Neural cell (in vitro differentiated cells): ENCODE data around the gene KIAA1958. TPM values are rescaled to one million over a fixed set of nuclear protein-coding genes. Genes with fewer than 3 reads are reported as not detected.

Experiments used
- H2AFZ ChIP-seq: fragments of 200-600, 300-800 bp; sonication (generic), shearing (Covaris generic); 2 replicates; pipeline ENCODE4 v1.6.0; 2014; ENCODE audit warnings: low read depth, mild to moderate bottlenecking, antibody characterized with exemption, low read length, moderate library complexity
- H3F3A ChIP-seq: fragments of 200-600 bp; shearing (Covaris generic); 2 replicates; pipeline ENCODE4 v1.6.1; 2016; ENCODE audit warnings: mild to moderate bottlenecking, moderate library complexity, mixed read lengths, antibody characterized with exemption, low read length; ENCODE audit not compliant: insufficient read depth, poor library complexity, severe bottlenecking
- H3K27ac ChIP-seq: fragments of 200-600, 300-800 bp; sonication (generic), shearing (Covaris generic); 2 replicates; pipeline ENCODE4 v1.5.1; 2014; ENCODE audit warnings: mild to moderate bottlenecking, low read length, moderate library complexity
- H3K27me3 ChIP-seq: fragments of 300-800, 200-600 bp; sonication (generic), shearing (Covaris generic); 2 replicates; pipeline ENCODE4 v1.6.0; 2014; ENCODE audit warnings: mild to moderate bottlenecking, low read depth, low read length, moderate library complexity; ENCODE audit not compliant: insufficient read depth
- H3K36me3 ChIP-seq: fragments of 300-800, 200-600 bp; sonication (generic), shearing (Covaris generic); 2 replicates; pipeline ENCODE4 v1.5.1; 2014; ENCODE audit warnings: mild to moderate bottlenecking, antibody characterized with exemption, low read length, moderate library complexity; ENCODE audit not compliant: insufficient read depth
- H3K4me2 ChIP-seq: fragments of 300-800, 200-600 bp; sonication (generic), shearing (Covaris generic); 2 replicates; pipeline ENCODE4 v1.6.0; 2014; ENCODE audit warnings: mild to moderate bottlenecking, low read length
- H3K4me3 ChIP-seq: fragments of 300-800, 200-600 bp; sonication (generic), shearing (Covaris generic); 2 replicates; pipeline ENCODE4 v1.5.1; 2014; ENCODE audit warnings: mild to moderate bottlenecking, low read length, moderate library complexity
- H3K79me2 ChIP-seq: fragments of 200-600 bp; shearing (Covaris generic); replicated peaks from 2 replicates; pipeline ENCODE4 v1.6.0; 2014; ENCODE audit warnings: mild to moderate bottlenecking, low read length, moderate library complexity; ENCODE audit not compliant: insufficient read depth
- H3K9ac ChIP-seq: fragments of 300-800, 200-600 bp; sonication (generic), shearing (Covaris generic); 2 replicates; pipeline ENCODE4 v1.6.1; 2016; ENCODE audit warnings: mild to moderate bottlenecking, low read length, mixed read lengths
- H3K9me2 ChIP-seq: fragments of 200-600 bp; shearing (Covaris generic); 2 replicates; pipeline ENCODE4 v1.6.1; 2016; ENCODE audit warnings: mild to moderate bottlenecking, low read length, mixed read lengths; ENCODE audit not compliant: insufficient read depth
- H3K9me3 ChIP-seq: fragments of 200-600, 300-800 bp; sonication (generic), shearing (Covaris generic); 2 replicates; pipeline ENCODE4 v1.6.1; 2016; ENCODE audit warnings: mild to moderate bottlenecking, mixed run types, low read length, moderate library complexity, mixed read lengths
- H4K20me1 ChIP-seq: fragments of 200-600 bp; shearing (Covaris generic); 2 replicates; pipeline ENCODE4 v1.6.1; 2016; ENCODE audit warnings: mild to moderate bottlenecking, mixed run types; ENCODE audit not compliant: insufficient read depth
- CTCF ChIP-seq: fragments of 450-650 bp; IDR thresholded peaks from 2 replicates; pipeline ENCODE4 v1.5.1; 2014; ENCODE audit warnings: antibody characterized with exemption, mild to moderate bottlenecking, moderate library complexity; ENCODE audit not compliant: poor library complexity, severe bottlenecking
- EP300 ChIP-seq: fragments of 450-650 bp; conservative IDR thresholded peaks from 2 replicates; pipeline ENCODE4 v1.6.1; 2014; ENCODE audit warnings: antibody characterized with exemption, mild to moderate bottlenecking, moderate library complexity; ENCODE audit not compliant: poor library complexity, severe bottlenecking
- EZH2 ChIP-seq: fragments of 200-600, 300-800 bp; shearing (Covaris generic), sonication (generic); IDR thresholded peaks from 2 replicates; pipeline ENCODE4 v1.6.1; 2014; ENCODE audit warnings: antibody characterized with exemption, low read length, borderline replicate concordance, mild to moderate bottlenecking; ENCODE audit not compliant: insufficient read depth, poor library complexity, severe bottlenecking
- MXI1 ChIP-seq: fragments of 450-650 bp; conservative IDR thresholded peaks from 2 replicates; pipeline ENCODE4 v1.6.1; 2014; ENCODE audit warnings: antibody characterized with exemption, mild to moderate bottlenecking; ENCODE audit not compliant: poor library complexity, severe bottlenecking
- POLR2AphosphoS5 ChIP-seq: IDR thresholded peaks from 2 replicates; pipeline ENCODE4 v1.6.1; 2012
- RAD21 ChIP-seq: fragments of 450-650 bp; conservative IDR thresholded peaks from 2 replicates; pipeline ENCODE4 v1.6.1; 2014; ENCODE audit warnings: antibody characterized with exemption, mild to moderate bottlenecking, moderate library complexity
- REST ChIP-seq: IDR thresholded peaks from 2 replicates; pipeline ENCODE4 v1.6.1; 2012; ENCODE audit warnings: borderline replicate concordance
- SMC3 ChIP-seq: fragments of 450-650 bp; conservative IDR thresholded peaks from 2 replicates; pipeline ENCODE4 v1.6.1; 2014; ENCODE audit warnings: antibody characterized with exemption, mild to moderate bottlenecking, moderate library complexity; ENCODE audit not compliant: poor library complexity
- TAF1 ChIP-seq: IDR thresholded peaks from 2 replicates; pipeline ENCODE4 v1.6.1; 2012; ENCODE audit warnings: low read depth
- polyA plus RNA-seq: library from polyadenylated mRNA; depleted of rRNA; stranded (reverse); fragments of >200 nt; gene quantifications from 2 replicates; pipeline ENCODE4 v1.2.3, GENCODE V29; 2014

KIAA1958 gene
- polyA plus RNA-seq, 1 donor from 2014 or later = 8.4 TPM

GRCh38 chr9:112552229-112553056 lies 65.8 kb downstream of the KIAA1958 start:
- no peaks in the 10 kb centered on the region for H4K20me1 ChIP-seq
- no peak overlapping the region for H3K4me3 ChIP-seq
- no peaks in the 10 kb centered on the region for H3K36me3 ChIP-seq
- H2AFZ ChIP-seq = no peak overlapping the region
- no peak overlapping the region for H3K27ac ChIP-seq
- peaks cover 54% of the 10 kb centered on the region for H3K79me2 ChIP-seq
- TF ChIP-seq CTCF (no peak), MXI1 (no peak), RAD21 (no peak), SMC3 (no peak), TAF1 (no peak), POLR2AphosphoS5 (no peak)
- no peak overlapping the region for H3K4me2 ChIP-seq
- H3K9me2 ChIP-seq = no peaks in the 10 kb centered on the region
- H3K27me3 ChIP-seq = no peaks in the 10 kb centered on the region
- no peaks in the 10 kb centered on the region for H3F3A ChIP-seq
- H3K9ac ChIP-seq = no peak overlapping the region
- H3K9me3 ChIP-seq = no peaks in the 10 kb centered on the region

- Histone ChIP-seq H3K79me2 (peaks cover 52% of the 10 kb centered on the region), H4K20me1 (no peaks in the 10 kb centered on the region), H3F3A (no peaks in the 10 kb centered on the region), H3K4me3 (no peak overlapping the region), H2AFZ (no peak overlapping the region), H3K4me2 (no peak overlapping the region), H3K27me3 (no peaks in the 10 kb centered on the region), H3K9me2 (no peaks in the 10 kb centered on the region), H3K27ac (no peak overlapping the region), H3K9ac (no peak overlapping the region), H3K9me3 (no peaks in the 10 kb centered on the region), H3K36me3 (no peaks in the 10 kb centered on the region)
- TF ChIP-seq SMC3 = no peak
- TF ChIP-seq EZH2 = no peak
- TF ChIP-seq EP300 = no peak
- no peak for TF ChIP-seq RAD21
- no peak for TF ChIP-seq TAF1
- TF ChIP-seq CTCF = no peak
- TF ChIP-seq POLR2AphosphoS5 = no peak
- no peak for TF ChIP-seq MXI1
- no peak for TF ChIP-seq REST
Measured at GRCh38 chr9:112553256-112553826, 66.7 kb downstream of the KIAA1958 start.
